ENCODE results near the gene SARM1.

DNA sequence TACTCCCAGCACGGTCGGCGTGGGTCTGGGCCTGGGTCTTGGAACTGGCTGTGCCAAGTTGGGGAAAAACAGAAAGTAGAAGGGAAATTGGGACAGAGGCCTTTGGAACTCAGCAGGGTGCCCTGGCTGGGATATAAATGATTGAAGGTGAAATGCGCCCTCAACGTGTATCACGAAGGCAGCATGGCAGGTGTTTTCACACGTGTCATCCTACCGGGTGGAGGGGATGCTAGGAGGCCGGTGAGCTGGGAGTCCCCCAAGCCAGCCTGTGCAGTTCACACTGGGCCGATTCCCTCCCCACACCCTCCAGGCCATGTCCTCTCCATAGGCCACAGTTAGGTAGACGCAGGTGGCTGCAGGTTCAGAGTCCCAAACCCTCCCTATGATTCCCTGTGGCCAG lies 30.0 kb upstream of the SARM1 start:
- TF ChIP-seq POLR2AphosphoS5 (IDR thresholded peaks at IDR 0.05; ENCODE audit: low read depth, low read length) (no peak), POU2F2 (IDR thresholded peaks at IDR 0.05; ENCODE audit: low read depth, low read length) (no peak), POLR2A (IDR thresholded peaks at IDR 0.05; ENCODE audit: low read depth, low read length) (no peak), TAF1 (IDR thresholded peaks at IDR 0.05; ENCODE audit: low read depth, low read length) (no peak)

All from GM12891 (cell line).